C1 segment of cervical spinal cord (tissue), 14 donors: Measurements from ENCODE around the gene GALNT9.

Source experiments
- DNase-seq, 14 donors: peaks; one replicate each; lab custom pipeline; 2025; lab: John Stamatoyannopoulos, UW

GALNT9 gene

GRCh38 chr12:132217371-132217770 lies 112.0 kb downstream of the GALNT9 start:
- DNase-seq = no peak

GRCh38 chr12:132216354-132216987 lies 112.9 kb downstream of the GALNT9 start:
- peak in 6 of 14 donors; percentile 9 to 39 (median 16) for DNase-seq

GRCh38 chr12:132215299-132215989 lies 113.9 kb downstream of the GALNT9 start:
- DNase-seq = no peak

GRCh38 chr12:132214891-132215290 lies 114.5 kb downstream of the GALNT9 start:
- peak in 1 of 14 donors; percentile 25 for DNase-seq

GRCh38 chr12:132214161-132214476 lies 115.3 kb downstream of the GALNT9 start:
- DNase-seq = no peak

GRCh38 chr12:132213359-132214160 lies 115.8 kb downstream of the GALNT9 start:
- DNase-seq = no peak

GRCh38 chr12:132211816-132212215 lies 117.6 kb downstream of the GALNT9 start:
- DNase-seq = no peak

- no peak for DNase-seq
Observed at GRCh38 chr12:132211326-132211725, 118.1 kb downstream of the GALNT9 start.

GRCh38 chr12:132210223-132211055 lies 119.0 kb downstream of the GALNT9 start:
- DNase-seq = no peak

GRCh38 chr12:132209619-132210222 lies 119.7 kb downstream of the GALNT9 start:
- DNase-seq = no peak

- no peak for DNase-seq
Observed at GRCh38 chr12:132208153-132208823, 121.1 kb downstream of the GALNT9 start.

- DNase-seq = no peak
Observed at GRCh38 chr12:132207083-132207775, 122.2 kb downstream of the GALNT9 start.

GRCh38 chr12:132206046-132206434 lies 123.3 kb downstream of the GALNT9 start:
- peak in 6 of 14 donors; percentile 4 to 49 (median 32) for DNase-seq

GRCh38 chr12:132205271-132206045 lies 123.9 kb downstream of the GALNT9 start:
- no peak for DNase-seq

GRCh38 chr12:132204793-132205270 lies 124.6 kb downstream of the GALNT9 start:
- DNase-seq = peak in 1 of 14 donors; percentile 34

GRCh38 chr12:132204063-132204792 lies 125.2 kb downstream of the GALNT9 start:
- DNase-seq = no peak

GRCh38 chr12:132202929-132203721 lies 126.3 kb downstream of the GALNT9 start:
- no peak for DNase-seq
